Activated CD4-positive, alpha-beta T cell treated with anti-CD3 and anti-CD28 coated beads, Interleukin-2, Interleukin-4, amounts not matched to agents 100 ng/mL and 50 ng/mL, durations not matched to agents 16 hours and 8 hours (primary cell): ENCODE measurements around the gene ZDHHC8.
A peak's percentile ranks its signal among the peaks of the same experiment; 100 is the strongest.

Experiments used
- DNase-seq: peaks from one replicate; pipeline ENCODE4 v3.0.0-alpha.2; 2020; ENCODE audit warnings: low spot score

The ZDHHC8 gene

DNA sequence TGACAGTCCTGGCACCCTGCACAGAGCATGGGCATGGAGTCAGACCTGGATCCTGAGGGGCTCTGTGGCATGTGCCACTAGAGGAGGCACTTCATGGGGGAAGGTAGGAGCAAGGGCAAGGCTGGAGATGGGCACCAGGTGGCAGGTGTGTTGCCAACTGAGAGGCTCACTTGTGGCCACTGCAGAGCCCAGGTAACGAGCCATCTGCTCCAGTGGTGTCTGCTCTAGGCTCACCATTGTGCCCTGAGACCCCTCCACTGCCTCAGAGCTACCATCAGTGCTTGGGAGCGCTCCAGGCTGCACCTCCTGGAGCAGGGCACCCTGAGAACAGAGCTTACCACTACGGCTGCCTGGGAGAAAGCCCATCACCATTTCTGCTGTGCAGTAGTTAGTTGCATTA lies 1.3 kb upstream of the ZDHHC8 start:
- DNase-seq = no peak

- DNase-seq = peak; percentile 65
Observed at GRCh38 chr22:20130731-20131596, 640 bp upstream of the ZDHHC8 start.

GRCh38 chr22:20131859-20132685 lies 468 bp downstream of the ZDHHC8 start:
- no peak for DNase-seq

DNA sequence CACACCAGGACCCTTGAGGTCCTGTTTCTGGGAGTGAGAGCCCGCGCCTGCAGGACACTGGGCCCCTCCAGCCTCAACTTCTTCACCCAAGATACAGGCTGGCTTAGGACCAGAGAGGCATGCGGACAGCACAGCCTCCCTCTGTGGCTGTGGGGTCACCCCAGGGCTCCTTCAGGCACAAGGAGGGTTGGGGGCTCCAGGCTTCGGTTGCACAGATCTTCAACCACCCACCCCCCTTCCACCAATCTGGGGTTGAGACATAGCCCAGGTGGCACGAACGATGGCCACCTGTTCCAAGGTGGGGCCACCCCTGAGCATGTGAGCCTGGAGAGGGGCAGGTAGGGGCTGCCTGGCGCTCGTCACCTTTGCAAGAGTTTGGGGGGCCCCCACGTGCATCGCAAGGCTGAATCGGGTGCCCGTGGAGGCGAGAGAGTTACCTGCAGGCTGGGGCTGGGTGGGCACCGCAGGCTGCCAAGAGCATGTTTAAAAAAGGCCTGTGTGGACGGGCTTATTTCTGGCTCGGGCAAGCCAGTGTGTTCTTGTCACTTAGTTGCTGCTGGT lies 1.2 kb downstream of the ZDHHC8 start:
- DNase-seq = no peak

- DNase-seq = no peak
Observed at GRCh38 chr22:20133930-20134549, 2.4 kb downstream of the ZDHHC8 start.

- no peak for DNase-seq
Observed at GRCh38 chr22:20135265-20135664, 3.7 kb downstream of the ZDHHC8 start.

DNA sequence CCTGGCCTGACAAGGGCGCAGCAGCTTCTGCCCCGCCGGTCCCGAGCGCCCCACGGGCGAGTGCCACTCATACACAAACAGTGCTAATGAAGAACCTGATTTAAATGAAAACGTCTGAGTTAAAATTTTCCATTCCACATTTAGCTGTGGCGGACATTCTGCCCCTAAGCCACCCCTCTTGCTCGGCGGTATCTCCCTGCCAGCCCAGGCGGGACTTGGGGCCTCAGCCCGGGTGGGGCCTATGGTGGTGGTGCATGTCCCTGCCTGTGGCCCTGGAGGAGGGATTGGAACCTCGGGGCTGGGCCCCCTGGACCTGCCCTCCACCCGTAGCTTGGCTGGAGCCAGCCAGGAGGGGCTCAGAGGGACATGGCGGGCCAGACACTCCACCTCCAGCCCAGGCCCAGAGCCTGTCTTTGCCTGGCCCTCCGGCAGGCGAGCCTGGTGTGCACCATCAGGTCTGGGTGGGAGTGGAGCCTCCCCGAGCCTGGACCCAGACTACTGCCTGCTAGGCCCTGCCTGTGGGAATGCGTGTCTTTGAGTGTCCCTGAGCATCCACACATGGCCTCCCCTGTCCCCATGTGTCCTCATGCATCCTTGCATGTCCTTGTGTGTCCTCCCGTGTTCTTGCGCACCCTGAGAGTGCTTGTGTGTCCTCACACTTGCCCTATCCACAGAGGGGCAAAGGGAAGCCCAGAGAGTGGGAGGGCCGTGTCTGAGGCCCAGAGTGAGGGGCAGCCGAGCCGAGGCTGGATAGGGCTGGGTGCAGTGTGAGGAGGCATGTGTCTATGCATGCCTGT lies 4.4 kb downstream of the ZDHHC8 start:
- no peak for DNase-seq

DNA sequence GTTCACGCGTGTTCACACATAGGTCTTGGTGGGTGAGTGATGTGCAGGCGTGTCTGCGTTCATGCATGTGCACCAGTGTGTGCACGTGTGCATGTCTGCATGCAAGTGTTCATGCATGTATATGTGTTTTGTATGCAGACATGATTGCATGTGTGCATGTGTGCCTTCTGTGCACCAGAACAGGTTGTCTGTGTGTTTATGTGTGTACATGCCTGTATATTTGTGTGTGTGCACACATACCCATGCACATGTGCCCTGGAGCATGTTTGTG lies 4.9 kb downstream of the ZDHHC8 start:
- no peak for DNase-seq

DNA sequence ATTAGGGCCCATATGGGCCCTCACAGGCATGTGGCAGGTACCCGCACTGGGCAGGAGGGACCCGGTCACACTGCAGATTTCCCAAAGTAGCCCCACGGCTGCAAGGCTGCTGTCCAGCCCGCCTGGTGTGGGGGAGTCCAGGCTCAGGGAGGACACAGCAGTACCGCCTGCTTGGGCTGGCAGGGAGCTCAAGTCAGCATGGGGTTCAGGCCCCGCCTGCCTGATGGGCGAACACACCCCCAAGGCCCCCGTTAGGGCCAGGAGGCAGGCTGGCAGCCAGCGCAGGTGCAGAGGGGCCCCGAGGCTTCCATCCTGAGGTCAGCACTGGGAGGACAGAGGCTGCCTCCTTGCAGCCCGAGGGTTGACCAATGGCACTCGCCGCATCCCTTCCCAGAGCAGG lies 5.5 kb downstream of the ZDHHC8 start:
- no peak for DNase-seq

GRCh38 chr22:20137671-20138416 lies 6.2 kb downstream of the ZDHHC8 start:
- DNase-seq = no peak

- DNase-seq = no peak
Observed at GRCh38 chr22:20138417-20138738, 6.8 kb downstream of the ZDHHC8 start.

- DNase-seq = no peak
Observed at GRCh38 chr22:20138868-20139267, 7.3 kb downstream of the ZDHHC8 start.

GRCh38 chr22:20139391-20140106 lies 7.9 kb downstream of the ZDHHC8 start:
- no peak for DNase-seq

DNA sequence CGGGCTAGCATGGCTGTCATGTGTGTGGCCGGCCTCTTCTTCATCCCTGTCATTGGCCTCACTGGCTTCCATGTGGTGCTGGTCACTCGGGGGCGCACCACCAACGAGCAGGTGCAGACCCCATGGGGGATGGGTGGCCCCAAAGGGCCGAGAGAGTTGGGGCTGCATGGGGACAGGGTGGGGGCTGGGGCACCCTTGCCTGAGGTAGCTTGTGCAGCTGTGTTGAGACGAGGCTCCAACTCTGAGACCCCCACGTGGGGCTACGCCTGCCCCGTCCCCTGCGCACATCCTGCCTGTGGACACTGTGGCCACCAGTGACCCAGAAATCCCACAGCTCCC lies 8.5 kb downstream of the ZDHHC8 start:
- no peak for DNase-seq

DNA sequence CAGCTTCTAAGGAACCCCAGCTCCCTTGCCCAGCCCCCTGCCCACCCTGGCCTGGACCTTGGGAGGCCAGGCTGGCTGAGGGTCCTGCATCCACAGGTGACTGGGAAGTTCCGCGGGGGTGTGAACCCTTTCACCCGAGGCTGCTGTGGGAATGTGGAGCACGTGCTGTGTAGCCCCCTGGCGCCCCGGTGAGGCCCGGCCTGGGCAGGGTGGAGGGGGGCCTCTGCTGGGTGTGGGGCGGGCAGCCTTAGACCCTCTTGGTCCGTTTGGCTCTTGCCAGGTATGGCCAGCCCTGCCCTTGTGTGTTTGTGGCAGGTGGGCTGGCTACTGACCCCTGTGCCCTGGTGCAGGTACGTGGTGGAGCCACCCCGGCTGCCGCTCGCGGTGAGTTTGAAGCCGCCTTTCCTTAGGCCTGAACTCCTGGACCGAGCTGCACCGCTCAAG lies 8.9 kb downstream of the ZDHHC8 start:
- DNase-seq = no peak

GRCh38 chr22:20141186-20142077 lies 9.8 kb downstream of the ZDHHC8 start:
- DNase-seq = no peak

DNA sequence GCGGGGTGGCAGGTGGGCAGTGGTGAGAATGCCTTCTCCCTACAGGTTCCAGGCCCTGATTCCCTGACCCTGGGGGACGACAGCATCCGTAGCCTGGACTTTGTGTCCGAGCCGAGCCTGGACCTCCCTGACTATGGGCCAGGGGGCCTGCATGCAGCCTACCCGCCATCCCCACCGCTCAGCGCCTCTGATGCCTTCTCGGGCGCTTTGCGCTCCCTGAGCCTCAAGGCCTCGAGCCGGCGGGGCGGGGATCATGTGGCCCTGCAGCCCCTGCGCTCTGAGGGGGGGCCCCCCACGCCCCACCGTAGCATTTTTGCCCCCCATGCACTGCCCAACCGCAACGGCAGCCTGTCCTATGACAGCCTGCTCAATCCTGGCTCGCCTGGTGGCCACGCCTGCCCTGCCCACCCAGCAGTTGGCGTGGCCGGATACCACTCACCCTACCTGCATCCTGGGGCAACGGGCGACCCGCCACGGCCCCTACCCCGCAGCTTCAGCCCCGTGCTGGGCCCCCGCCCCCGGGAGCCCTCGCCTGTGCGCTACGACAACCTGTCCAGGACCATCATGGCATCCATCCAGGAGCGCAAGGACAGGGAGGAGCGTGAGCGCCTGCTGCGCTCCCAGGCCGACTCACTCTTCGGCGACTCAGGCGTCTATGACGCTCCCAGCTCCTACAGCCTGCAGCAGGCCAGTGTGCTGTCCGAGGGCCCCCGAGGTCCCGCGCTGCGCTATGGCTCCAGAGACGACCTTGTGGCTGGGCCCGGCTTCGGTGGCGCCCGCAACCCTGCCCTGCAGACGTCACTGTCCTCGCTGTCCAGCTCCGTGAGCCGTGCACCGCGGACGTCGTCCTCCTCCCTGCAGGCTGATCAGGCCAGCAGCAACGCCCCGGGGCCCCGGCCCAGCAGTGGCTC lies 11.4 kb downstream of the ZDHHC8 start:
- no peak for DNase-seq

- no peak for DNase-seq
Observed at GRCh38 chr22:20143883-20144665, 12.5 kb downstream of the ZDHHC8 start.
